ENCODE results near the gene CLEC20A.
"Not testable (repeated sequence)": the region's sequence is repeated elsewhere in the genome, so short reads cannot be mapped to it uniquely, and the experiment has no call there.

The CLEC20A gene

GRCh38 chr1:178529364-178530036, 32.7 kb upstream of the CLEC20A start:
- no peak for DNase-seq (ENCODE audit: low read depth, low spot score)

- no peak for DNase-seq (ENCODE audit: low read depth, low spot score)
Observed at GRCh38 chr1:178528953-178529335, 32.2 kb upstream of the CLEC20A start.

- no peak for DNase-seq (ENCODE audit: low read depth, low spot score)
Observed at GRCh38 chr1:178528228-178528952, 31.6 kb upstream of the CLEC20A start.

GRCh38 chr1:178527117-178527516, 30.4 kb upstream of the CLEC20A start:
- no peak for DNase-seq (ENCODE audit: low read depth, low spot score)

GRCh38 chr1:178521241-178521640, 24.5 kb upstream of the CLEC20A start:
- DNase-seq (ENCODE audit: low read depth, low spot score): no peak

- no peak for DNase-seq (ENCODE audit: low read depth, low spot score)
Observed at GRCh38 chr1:178520803-178521202, 24.0 kb upstream of the CLEC20A start.

GRCh38 chr1:178518894-178519293, 22.1 kb upstream of the CLEC20A start:
- no peak for DNase-seq (ENCODE audit: low read depth, low spot score)

- no peak for DNase-seq (ENCODE audit: low read depth, low spot score)
Observed at GRCh38 chr1:178516110-178516509, 19.3 kb upstream of the CLEC20A start.

- no peak for DNase-seq (ENCODE audit: low read depth, low spot score)
Observed at GRCh38 chr1:178513278-178513983, 16.7 kb upstream of the CLEC20A start.

- DNase-seq (ENCODE audit: low read depth, low spot score): no peak
Observed at GRCh38 chr1:178512566-178513277, 16.0 kb upstream of the CLEC20A start, which contains the start of gene TEX35. TEX35 (plus strand) TSS chr1:178513109; CDS start chr1:178513189, 80 bp downstream.

- DNase-seq (ENCODE audit: low read depth, low spot score): no peak
Observed at GRCh38 chr1:178510155-178510554, 13.4 kb upstream of the CLEC20A start.

- DNase-seq (ENCODE audit: low read depth, low spot score): no peak
Observed at GRCh38 chr1:178509414-178510007, 12.7 kb upstream of the CLEC20A start.

- no peak for DNase-seq (ENCODE audit: low read depth, low spot score)
Observed at GRCh38 chr1:178506669-178507068, 9.9 kb upstream of the CLEC20A start.

GRCh38 chr1:178506177-178506576, 9.4 kb upstream of the CLEC20A start:
- DNase-seq (ENCODE audit: low read depth, low spot score): no peak

GRCh38 chr1:178504286-178504685, 7.5 kb upstream of the CLEC20A start:
- no peak for DNase-seq (ENCODE audit: low read depth, low spot score)

GRCh38 chr1:178503849-178504248, 7.1 kb upstream of the CLEC20A start:
- no peak for DNase-seq (ENCODE audit: low read depth, low spot score)

GRCh38 chr1:178503316-178503715, 6.6 kb upstream of the CLEC20A start:
- DNase-seq (ENCODE audit: low read depth, low spot score): not testable (repeated sequence)

- no peak for DNase-seq (ENCODE audit: low read depth, low spot score)
Observed at GRCh38 chr1:178502856-178503255, 6.1 kb upstream of the CLEC20A start.

- DNase-seq (ENCODE audit: low read depth, low spot score): no peak
Observed at GRCh38 chr1:178502330-178502714, 5.6 kb upstream of the CLEC20A start.

- DNase-seq (ENCODE audit: low read depth, low spot score): peak; percentile 40
Observed at GRCh38 chr1:178501705-178502329, 5.1 kb upstream of the CLEC20A start.

- no peak for DNase-seq (ENCODE audit: low read depth, low spot score)
Observed at GRCh38 chr1:178500936-178501554, 4.3 kb upstream of the CLEC20A start.

Data from smooth muscle cell of the brain vasculature (primary cell).